DOHH2 (cell line): ENCODE data around the gene TMTC2.

ENCODE experiments used
- H3F3A ChIP-seq: fragments of 200-600 bp; sonication (generic), shearing (Covaris generic); 2 replicates; pipeline ENCODE4 v1.6.0; 2016; ENCODE audit warnings: antibody characterized with exemption, mild to moderate bottlenecking; ENCODE audit not compliant: control insufficient read depth, insufficient read depth
- H3K27ac ChIP-seq: fragments of 200-600 bp; sonication (generic); 2 replicates; pipeline ENCODE4 v1.5.1; 2014; ENCODE audit warnings: low read depth, mild to moderate bottlenecking, low read length, moderate library complexity
- H3K27me3 ChIP-seq: fragments of 200-600 bp; sonication (generic); 2 replicates; pipeline ENCODE4 v1.6.1; 2014; ENCODE audit warnings: mild to moderate bottlenecking, low read length, mixed read lengths; ENCODE audit not compliant: control insufficient read depth
- H3K36me3 ChIP-seq: fragments of 200-600 bp; sonication (generic); 2 replicates; pipeline ENCODE4 v1.6.1; 2014; ENCODE audit warnings: mild to moderate bottlenecking, low read length, moderate library complexity, mixed read lengths; ENCODE audit not compliant: control insufficient read depth
- H3K4me1 ChIP-seq: fragments of 200-600 bp; sonication (generic); 2 replicates; pipeline ENCODE4 v1.6.1; 2014; ENCODE audit warnings: mild to moderate bottlenecking, low read length, mixed read lengths; ENCODE audit not compliant: control insufficient read depth
- H3K4me2 ChIP-seq: fragments of 200-600 bp; sonication (generic); 2 replicates; pipeline ENCODE4 v1.6.0; 2014; ENCODE audit warnings: mild to moderate bottlenecking, low read length, moderate library complexity
- H3K4me3 ChIP-seq: fragments of 200-600 bp; sonication (generic); 2 replicates; pipeline ENCODE4 v1.5.1; 2014; ENCODE audit warnings: mild to moderate bottlenecking, low read length, mixed read lengths
- H3K79me2 ChIP-seq: fragments of 200-600 bp; sonication (generic); 2 replicates; pipeline ENCODE4 v1.6.1; 2014; ENCODE audit warnings: mild to moderate bottlenecking, low read length, mixed read lengths; ENCODE audit not compliant: control insufficient read depth
- H3K9me2 ChIP-seq: fragments of 200-600 bp; sonication (generic); replicated peaks from 2 replicates; pipeline ENCODE4 v1.6.1; 2014; ENCODE audit warnings: mild to moderate bottlenecking, low read length, mixed read lengths; ENCODE audit not compliant: control insufficient read depth
- H3K9me3 ChIP-seq: fragments of 200-600 bp; sonication (generic); 2 replicates; pipeline ENCODE4 v1.6.1; 2014; ENCODE audit warnings: antibody characterized with exemption, low read length, mixed read lengths; ENCODE audit not compliant: control insufficient read depth, insufficient read depth
- H4K20me1 ChIP-seq: fragments of 200-600 bp; sonication (generic); 2 replicates; pipeline ENCODE4 v1.6.0; 2014; ENCODE audit warnings: low read depth, mild to moderate bottlenecking, antibody characterized with exemption, low read length, moderate library complexity; ENCODE audit not compliant: control insufficient read depth, insufficient read depth
- EZH2phosphoT487 ChIP-seq: fragments of 200-600 bp; sonication (generic); IDR thresholded peaks from 2 replicates; pipeline ENCODE4 v1.6.1; 2017; ENCODE audit warnings: borderline replicate concordance, mild to moderate bottlenecking, antibody characterized with exemption, low read length, moderate library complexity, mixed read lengths
- TF ChIP-seq, protein P1 (sequence below): fragments of 200-600 bp; sonication (generic); IDR thresholded peaks from one replicate; pipeline ENCODE4 v1.5.1; 2014; ENCODE audit warnings: antibody characterized with exemption, mild to moderate bottlenecking, low read depth, low read length; ENCODE audit not compliant: poor library complexity, severe bottlenecking

TMTC2 gene

GRCh38 chr12:82781309-82781997 lies 94.7 kb downstream of the TMTC2 start:
- TF ChIP-seq, protein P1, sequence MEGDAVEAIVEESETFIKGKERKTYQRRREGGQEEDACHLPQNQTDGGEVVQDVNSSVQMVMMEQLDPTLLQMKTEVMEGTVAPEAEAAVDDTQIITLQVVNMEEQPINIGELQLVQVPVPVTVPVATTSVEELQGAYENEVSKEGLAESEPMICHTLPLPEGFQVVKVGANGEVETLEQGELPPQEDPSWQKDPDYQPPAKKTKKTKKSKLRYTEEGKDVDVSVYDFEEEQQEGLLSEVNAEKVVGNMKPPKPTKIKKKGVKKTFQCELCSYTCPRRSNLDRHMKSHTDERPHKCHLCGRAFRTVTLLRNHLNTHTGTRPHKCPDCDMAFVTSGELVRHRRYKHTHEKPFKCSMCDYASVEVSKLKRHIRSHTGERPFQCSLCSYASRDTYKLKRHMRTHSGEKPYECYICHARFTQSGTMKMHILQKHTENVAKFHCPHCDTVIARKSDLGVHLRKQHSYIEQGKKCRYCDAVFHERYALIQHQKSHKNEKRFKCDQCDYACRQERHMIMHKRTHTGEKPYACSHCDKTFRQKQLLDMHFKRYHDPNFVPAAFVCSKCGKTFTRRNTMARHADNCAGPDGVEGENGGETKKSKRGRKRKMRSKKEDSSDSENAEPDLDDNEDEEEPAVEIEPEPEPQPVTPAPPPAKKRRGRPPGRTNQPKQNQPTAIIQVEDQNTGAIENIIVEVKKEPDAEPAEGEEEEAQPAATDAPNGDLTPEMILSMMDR: no peak
- no peak for TF ChIP-seq EZH2phosphoT487

GRCh38 chr12:82783435-82783834 lies 96.7 kb downstream of the TMTC2 start:
- H3F3A ChIP-seq: no peaks in the 10 kb centered on the region
- H3K27me3 ChIP-seq: no peaks in the 10 kb centered on the region
- no peaks in the 10 kb centered on the region for H4K20me1 ChIP-seq
- no peaks in the 10 kb centered on the region for H3K9me2 ChIP-seq
- TF ChIP-seq EZH2phosphoT487: no peak
- TF ChIP-seq, protein P1: no peak
- no peaks in the 10 kb centered on the region for H3K9me3 ChIP-seq
- peak overlapping the region; percentile 27 for H3K4me2 ChIP-seq
- no peaks in the 10 kb centered on the region for H3K79me2 ChIP-seq
- no peaks in the 10 kb centered on the region for H3K36me3 ChIP-seq
- H3K4me3 ChIP-seq: no peak overlapping the region
- H3K27ac ChIP-seq: no peak overlapping the region
- peaks cover 8% of the 10 kb centered on the region for H3K4me1 ChIP-seq

More at GRCh38 chr12:82781309-82781997, 94.7 kb downstream of the TMTC2 start:
- H3K4me3 ChIP-seq: no peak overlapping the region
- H3K27ac ChIP-seq: no peak overlapping the region
- no peaks in the 10 kb centered on the region for H3K9me2 ChIP-seq
- no peaks in the 10 kb centered on the region for H3K36me3 ChIP-seq
- H3K79me2 ChIP-seq: no peaks in the 10 kb centered on the region
- H3K9me3 ChIP-seq: no peaks in the 10 kb centered on the region
- peaks cover 8% of the 10 kb centered on the region for H3K4me1 ChIP-seq
- H3F3A ChIP-seq: no peaks in the 10 kb centered on the region
- H3K4me2 ChIP-seq: no peak overlapping the region
- no peaks in the 10 kb centered on the region for H4K20me1 ChIP-seq
- no peaks in the 10 kb centered on the region for H3K27me3 ChIP-seq

DNA sequence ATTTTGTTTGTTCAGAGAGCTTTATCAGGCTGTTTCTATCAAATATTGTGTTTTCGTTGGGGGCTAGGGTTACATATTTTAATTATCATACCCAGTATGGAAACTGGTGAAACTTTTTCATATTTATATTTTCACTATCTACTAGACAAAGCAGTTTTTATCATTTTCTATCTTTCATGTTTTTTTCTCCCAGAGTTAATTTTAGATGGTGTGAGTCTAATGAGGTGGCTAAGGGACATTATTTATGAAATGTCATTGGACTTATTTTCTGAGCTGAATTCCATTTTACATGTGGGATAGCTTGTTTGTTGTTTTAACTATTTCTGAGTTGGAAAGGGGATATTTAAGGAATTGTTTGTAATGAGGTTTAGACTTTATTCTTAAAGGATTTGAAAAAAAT lies 100.3 kb downstream of the TMTC2 start:
- no peaks in the 10 kb centered on the region for H3F3A ChIP-seq
- no peak for TF ChIP-seq EZH2phosphoT487
- TF ChIP-seq, protein P1: no peak
- no peaks in the 10 kb centered on the region for H3K27me3 ChIP-seq

More for the DNA sequence above, 100.3 kb downstream of the TMTC2 start:
- Histone ChIP-seq H3K9me3 (no peaks in the 10 kb centered on the region), H3K4me2 (no peak overlapping the region), H3K9me2 (no peaks in the 10 kb centered on the region), H4K20me1 (no peaks in the 10 kb centered on the region), H3K79me2 (no peaks in the 10 kb centered on the region), H3K27ac (no peak overlapping the region), H3K36me3 (no peaks in the 10 kb centered on the region), H3K4me1 (peaks cover 8% of the 10 kb centered on the region), H3K4me3 (no peak overlapping the region)
